CD4-positive, alpha-beta T cell (primary cell): ENCODE data around the gene WASF1. TPM values are rescaled to one million over a fixed set of nuclear protein-coding genes. Genes with fewer than 3 reads are reported as not detected.

ENCODE experiments used
- ATAC-seq: fragments of 200-7000 bp; cut with Tn5 transposase; one replicate; pipeline ENCODE4 v1.10.0; 2022; ENCODE audit warnings: mild to moderate bottlenecking; ENCODE audit not compliant: poor library complexity
- CTCF ChIA-PET: fragments of 350-600 bp; sonication (Branson Sonifier 250); formaldehyde crosslinking; loops from one replicate; lab custom pipeline; 2021; ENCODE audit warnings: antibody characterized with exemption, inconsistent platforms; lab: Charles Lee
- POLR2A ChIA-PET: fragments of 350-600 bp; sonication (Branson Sonifier 250); formaldehyde crosslinking; loops from one replicate; lab custom pipeline; 2021; ENCODE audit warnings: antibody characterized with exemption, inconsistent platforms; lab: Charles Lee
- DNase-seq, 14 experiments: peaks; one replicate each; pipeline ENCODE4 v3.0.0-alpha.2; 2013 to 2020; ENCODE audit warnings: mixed read lengths in 2 of 14
- H3K27ac ChIP-seq, 2 donors: one replicate each; pipeline versions ENCODE4 v1.5.1 to v1.7.0; 2013; ENCODE audit warnings: low read length in 2 of 2, low read depth in 1 of 2, mild to moderate bottlenecking in 1 of 2
- H3K27me3 ChIP-seq, 2 experiments: 1 replicate in 1 of 2; 2 replicates in 1 of 2; pipeline versions ENCODE4 v1.6.1 to v1.7.0; 2013; ENCODE audit warnings: low read length in 2 of 2, control low read depth in 1 of 2, mild to moderate bottlenecking in 1 of 2, moderate library complexity in 1 of 2; ENCODE audit not compliant: insufficient read depth in 2 of 2, control insufficient read depth in 1 of 2
- H3K36me3 ChIP-seq: one replicate; pipeline ENCODE4 v1.6.1; 2013; ENCODE audit warnings: low read length, control low read depth; ENCODE audit not compliant: insufficient read depth
- H3K4me1 ChIP-seq: one replicate; pipeline ENCODE4 v1.6.1; 2013; ENCODE audit warnings: low read length, control low read depth; ENCODE audit not compliant: insufficient read depth
- H3K4me3 ChIP-seq: one replicate; pipeline ENCODE4 v1.5.1; 2013; ENCODE audit warnings: mild to moderate bottlenecking, low read length, moderate library complexity
- H3K9me3 ChIP-seq, 2 experiments: 1 replicate in 1 of 2; 2 replicates in 1 of 2; pipeline versions ENCODE4 v1.6.1 to v1.7.0; 2013; ENCODE audit warnings: low read length in 2 of 2, mild to moderate bottlenecking in 2 of 2, control low read depth in 1 of 2, moderate library complexity in 1 of 2; ENCODE audit not compliant: control insufficient read depth in 1 of 2, insufficient read depth in 1 of 2
- H3K27ac Mint-ChIP-seq: one replicate; pipeline ENCODE4 v1.8.0; 2020; ENCODE audit warnings: mixed read lengths
- H3K27me3 Mint-ChIP-seq: one replicate; pipeline ENCODE4 v1.8.0; 2021; ENCODE audit warnings: mixed read lengths
- H3K36me3 Mint-ChIP-seq: one replicate; pipeline ENCODE4 v1.8.0; 2021; ENCODE audit warnings: low read depth, mixed read lengths
- H3K4me1 Mint-ChIP-seq: one replicate; pipeline ENCODE4 v1.8.0; 2021; ENCODE audit warnings: low read depth, mixed read lengths
- H3K4me3 Mint-ChIP-seq: one replicate; pipeline ENCODE4 v1.8.0; 2020; ENCODE audit warnings: mild to moderate bottlenecking, mixed read lengths
- H3K9me3 Mint-ChIP-seq: one replicate; pipeline ENCODE4 v1.8.0; 2020; ENCODE audit warnings: mixed read lengths
- intact Hi-C, 2 experiments: fragments of 100-400 bp; cut with DNase I in 1 of 2; cut with micrococcal nuclease in 1 of 2; formaldehyde crosslinking; loops; one replicate each; pipeline versions ENCODE4 v1.15.1 to v1.9.0; 2023 to 2025; cut with DNase I, micrococcal nuclease
- total RNA-seq, 174 experiments: library from RNA in 2 of 174; stranded (reverse) in 2 of 174; gene quantifications; one replicate each; pipeline ENCODE4 v1.2.3 and lab custom pipeline; 2021 to 2026
- TF ChIP-seq, protein P1 (sequence below): fragments of 200-600 bp; IDR thresholded peaks from one replicate; pipeline ENCODE4 v1.8.0; 2022; ENCODE audit warnings: antibody characterized with exemption, mild to moderate bottlenecking

Gene WASF1
- total RNA-seq, 2 experiments from 2014 or later, result 0.19 to 0.22 TPM

DNA sequence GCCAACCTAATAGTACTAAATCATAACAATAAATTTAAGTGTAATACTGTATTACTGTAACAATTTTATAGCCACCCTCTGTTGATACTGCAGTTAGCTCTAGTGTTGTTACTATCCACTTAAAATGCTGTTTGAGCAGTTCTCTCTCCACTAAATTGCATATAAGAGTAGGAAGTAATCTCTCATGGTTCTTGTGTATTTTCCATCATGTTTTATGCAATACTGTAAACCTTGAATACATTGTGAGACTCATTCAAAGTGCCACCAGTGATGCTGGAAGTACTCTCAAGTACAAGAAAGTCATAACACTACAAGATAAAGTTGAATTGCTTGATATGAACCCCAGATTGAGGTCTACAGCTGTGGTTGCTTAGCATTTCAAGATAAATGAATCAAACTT is 65.5 kb downstream of the WASF1 start:
- no peak for ATAC-seq
- POLR2A ChIA-PET, result no interaction called here
- Histone ChIP-seq H3K4me1 (no peaks in the 10 kb centered on the region), H3K27me3 (no peaks in the 10 kb centered on the region), H3K9me3 (peaks cover 0 to 4% of the 10 kb centered on the region in 2 experiments), H3K36me3 (no peaks in the 10 kb centered on the region), H3K27ac (no peak overlapping the region), H3K4me3 (no peak overlapping the region)
- no peaks in the 10 kb centered on the region for H3K36me3 Mint-ChIP-seq
- peaks cover 6% of the 10 kb centered on the region for H3K27me3 Mint-ChIP-seq
- H3K27ac Mint-ChIP-seq, result no peak overlapping the region
- intact Hi-C loops, result no loop called here
- no peak overlapping the region for H3K4me3 Mint-ChIP-seq
- no peaks in the 10 kb centered on the region for H3K9me3 Mint-ChIP-seq
- CTCF ChIA-PET, result no interaction called here
- TF ChIP-seq, protein P1, sequence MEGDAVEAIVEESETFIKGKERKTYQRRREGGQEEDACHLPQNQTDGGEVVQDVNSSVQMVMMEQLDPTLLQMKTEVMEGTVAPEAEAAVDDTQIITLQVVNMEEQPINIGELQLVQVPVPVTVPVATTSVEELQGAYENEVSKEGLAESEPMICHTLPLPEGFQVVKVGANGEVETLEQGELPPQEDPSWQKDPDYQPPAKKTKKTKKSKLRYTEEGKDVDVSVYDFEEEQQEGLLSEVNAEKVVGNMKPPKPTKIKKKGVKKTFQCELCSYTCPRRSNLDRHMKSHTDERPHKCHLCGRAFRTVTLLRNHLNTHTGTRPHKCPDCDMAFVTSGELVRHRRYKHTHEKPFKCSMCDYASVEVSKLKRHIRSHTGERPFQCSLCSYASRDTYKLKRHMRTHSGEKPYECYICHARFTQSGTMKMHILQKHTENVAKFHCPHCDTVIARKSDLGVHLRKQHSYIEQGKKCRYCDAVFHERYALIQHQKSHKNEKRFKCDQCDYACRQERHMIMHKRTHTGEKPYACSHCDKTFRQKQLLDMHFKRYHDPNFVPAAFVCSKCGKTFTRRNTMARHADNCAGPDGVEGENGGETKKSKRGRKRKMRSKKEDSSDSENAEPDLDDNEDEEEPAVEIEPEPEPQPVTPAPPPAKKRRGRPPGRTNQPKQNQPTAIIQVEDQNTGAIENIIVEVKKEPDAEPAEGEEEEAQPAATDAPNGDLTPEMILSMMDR, result no peak
- H3K4me1 Mint-ChIP-seq, result no peaks in the 10 kb centered on the region
- no peak for DNase-seq

DNA sequence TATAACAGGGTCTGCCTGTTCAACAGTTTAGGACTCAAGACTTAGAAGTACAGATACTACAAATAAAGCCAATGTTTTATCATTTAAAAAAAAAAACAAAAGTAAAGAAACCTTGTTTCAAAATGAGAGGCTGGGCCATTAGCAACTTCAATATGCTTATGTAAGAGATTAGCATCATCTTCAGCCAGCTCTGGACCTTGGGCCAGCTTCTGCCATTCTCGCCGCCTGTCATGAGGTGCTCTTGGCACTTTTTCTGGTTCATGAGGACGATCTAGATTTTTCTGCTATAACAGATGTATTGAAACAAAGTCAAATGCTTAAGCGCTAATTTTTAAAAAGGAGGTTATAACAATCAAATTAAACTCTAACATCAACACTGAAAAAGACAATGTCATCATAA is 74.2 kb downstream of the WASF1 start:
- Histone ChIP-seq H3K27ac (no peak overlapping the region), H3K36me3 (no peaks in the 10 kb centered on the region), H3K4me3 (no peak overlapping the region), H3K4me1 (no peaks in the 10 kb centered on the region), H3K9me3 (no peaks in the 10 kb centered on the region), H3K27me3 (no peaks in the 10 kb centered on the region)
- no peak for DNase-seq
- POLR2A ChIA-PET, result no interaction called here
- H3K4me3 Mint-ChIP-seq, result no peak overlapping the region
- H3K27me3 Mint-ChIP-seq, result peaks cover 5% of the 10 kb centered on the region
- no peak for ATAC-seq
- no peaks in the 10 kb centered on the region for H3K4me1 Mint-ChIP-seq
- no peaks in the 10 kb centered on the region for H3K36me3 Mint-ChIP-seq
- TF ChIP-seq, protein P1, result no peak
- intact Hi-C loops, result no loop called here
- CTCF ChIA-PET, result no interaction called here
- H3K27ac Mint-ChIP-seq, result no peak overlapping the region
- H3K9me3 Mint-ChIP-seq, result no peaks in the 10 kb centered on the region

DNA sequence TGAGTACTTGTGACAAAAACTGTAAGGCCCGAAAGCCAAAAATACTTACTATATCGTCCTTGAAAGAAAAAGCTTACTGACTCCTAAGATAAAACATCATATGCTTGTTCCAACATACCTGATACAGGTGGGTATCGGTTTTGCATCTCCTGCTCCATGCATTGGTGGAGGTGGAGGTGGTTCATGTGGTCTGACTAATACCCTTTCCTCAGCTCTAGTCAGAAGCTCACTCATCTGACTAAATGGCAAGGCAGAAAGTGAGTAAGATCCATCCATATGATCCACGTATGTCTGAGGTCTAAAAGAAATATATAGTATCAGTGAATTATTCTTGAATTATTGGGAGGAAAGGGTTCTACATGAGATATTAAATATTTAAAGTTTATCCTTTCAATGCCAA is 76.2 kb downstream of the WASF1 start:
- Histone ChIP-seq H3K4me3 (no peak overlapping the region), H3K9me3 (no peaks in the 10 kb centered on the region), H3K4me1 (no peaks in the 10 kb centered on the region), H3K27me3 (no peaks in the 10 kb centered on the region), H3K36me3 (no peaks in the 10 kb centered on the region), H3K27ac (no peak overlapping the region)
- no peak for DNase-seq
- H3K27ac Mint-ChIP-seq, result no peak overlapping the region
- ChIA-PET CTCF (interaction anchor here (1.4 kb wide), 1 partner anchor 23 kb away, joined by 5 read pairs; no protein-coding TSS in a partner anchor), POLR2A (no interaction called here)
- no peaks in the 10 kb centered on the region for H3K27me3 Mint-ChIP-seq
- TF ChIP-seq, protein P1, result no peak
- no peak for ATAC-seq
- no peaks in the 10 kb centered on the region for H3K36me3 Mint-ChIP-seq
- no peak overlapping the region for H3K4me3 Mint-ChIP-seq
- no peaks in the 10 kb centered on the region for H3K9me3 Mint-ChIP-seq
- intact Hi-C loops, result no loop called here
- no peaks in the 10 kb centered on the region for H3K4me1 Mint-ChIP-seq
